ENCODE data around the gene DZIP1. TPM values are rescaled to one million over a fixed set of nuclear protein-coding genes. Genes with fewer than 3 reads are reported as not detected.

Gene DZIP1
- total and polyA plus RNA-seq, 2 donors (not counting 1 experiment from before 2014, with no cell fraction given): not detected

GRCh38 chr13:95552539-95553441, 91.7 kb downstream of the DZIP1 start, which contains the start of gene CLDN10:
TSS of gene CLDN10 (plus strand) at chr13:95552720. CDS start at chr13:95552754, 34 bp downstream.
- Histone ChIP-seq H2AFZ (ENCODE audit: insufficient read depth, low read depth, low read length, poor library complexity, severe bottlenecking) (peak within 1 kb of the TSS; percentile 16), H3K9me3 (ENCODE audit: control extremely low read depth in 1 of 3, control insufficient read depth in 2 of 3, insufficient read depth in 1 of 3, low read length in 2 of 3) (peaks cover 0 to 4% (median 0%) of the 10 kb centered on the region in 3 donors), H3K79me2 (ENCODE audit: control insufficient read depth, insufficient read depth, low read length) (no peaks in the 10 kb centered on the region), H4K20me1 (ENCODE audit: control insufficient read depth, insufficient read depth, low read length, poor library complexity, severe bottlenecking) (no peaks in the 10 kb centered on the region), H3K4me2 (replicated peaks; ENCODE audit: low read depth, low read length, poor library complexity, severe bottlenecking) (peak within 1 kb of the TSS; percentile 42), H3K9ac (ENCODE audit: low read length) (no peak within 1 kb of the TSS), H3K36me3 (replicated peaks in 1 of 2; ENCODE audit: control extremely low read depth in 1 of 2, control insufficient read depth in 1 of 2, extremely low read depth in 1 of 2, insufficient read depth in 2 of 2, low read length in 1 of 2) (no peaks in the 10 kb centered on the region), H3K4me1 (ENCODE audit: control insufficient read depth in 2 of 2, insufficient read depth in 2 of 2, low read length in 2 of 2) (peaks cover 16 to 22% of the 10 kb centered on the region in 2 donors), H3K4me3 (ENCODE audit: control extremely low read depth in 1 of 5, extremely low read depth in 1 of 5, insufficient read depth in 1 of 5, low read depth in 2 of 5, low read length in 4 of 5) (no peak within 1 kb of the TSS), H3K27me3 (replicated peaks in 1 of 4; ENCODE audit: control extremely low read depth in 1 of 4, control insufficient read depth in 3 of 4, insufficient read depth in 4 of 4, low read length in 3 of 4) (peaks cover 0 to 41% (median 32%) of the 10 kb centered on the region in 4 experiments), H3K27ac (ENCODE audit: low read length in 2 of 2) (no peak within 1 kb of the TSS)
- Mint-ChIP-seq H3K4me3 (peak within 1 kb of the TSS; percentile 60), H3K9me3 (ENCODE audit: insufficient read depth) (no peaks in the 10 kb centered on the region), H3K27me3 (peaks cover 49% of the 10 kb centered on the region), H3K4me1 (peaks cover 19% of the 10 kb centered on the region), H3K27ac (no peak within 1 kb of the TSS)
- no peak for ATAC-seq (ENCODE audit: low read depth)
- ChIA-PET POLR2A (no interaction called here), CTCF (no interaction called here)
- DNase-seq: no peak
- intact Hi-C loops (cut with micrococcal nuclease): no loop called here
- no peak for TF ChIP-seq EZH2 (IDR thresholded peaks at IDR 0.05; ENCODE audit: borderline replicate concordance, insufficient read depth, low read depth, low read length, poor library complexity, severe bottlenecking)
- TF ChIP-seq, protein P1, sequence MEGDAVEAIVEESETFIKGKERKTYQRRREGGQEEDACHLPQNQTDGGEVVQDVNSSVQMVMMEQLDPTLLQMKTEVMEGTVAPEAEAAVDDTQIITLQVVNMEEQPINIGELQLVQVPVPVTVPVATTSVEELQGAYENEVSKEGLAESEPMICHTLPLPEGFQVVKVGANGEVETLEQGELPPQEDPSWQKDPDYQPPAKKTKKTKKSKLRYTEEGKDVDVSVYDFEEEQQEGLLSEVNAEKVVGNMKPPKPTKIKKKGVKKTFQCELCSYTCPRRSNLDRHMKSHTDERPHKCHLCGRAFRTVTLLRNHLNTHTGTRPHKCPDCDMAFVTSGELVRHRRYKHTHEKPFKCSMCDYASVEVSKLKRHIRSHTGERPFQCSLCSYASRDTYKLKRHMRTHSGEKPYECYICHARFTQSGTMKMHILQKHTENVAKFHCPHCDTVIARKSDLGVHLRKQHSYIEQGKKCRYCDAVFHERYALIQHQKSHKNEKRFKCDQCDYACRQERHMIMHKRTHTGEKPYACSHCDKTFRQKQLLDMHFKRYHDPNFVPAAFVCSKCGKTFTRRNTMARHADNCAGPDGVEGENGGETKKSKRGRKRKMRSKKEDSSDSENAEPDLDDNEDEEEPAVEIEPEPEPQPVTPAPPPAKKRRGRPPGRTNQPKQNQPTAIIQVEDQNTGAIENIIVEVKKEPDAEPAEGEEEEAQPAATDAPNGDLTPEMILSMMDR (IDR thresholded peaks at IDR 0.05): no peak
- WGBS (ENCODE audit: insufficient coverage): 3% methylated on average over 61 of the region's 70 CpGs

DNA sequence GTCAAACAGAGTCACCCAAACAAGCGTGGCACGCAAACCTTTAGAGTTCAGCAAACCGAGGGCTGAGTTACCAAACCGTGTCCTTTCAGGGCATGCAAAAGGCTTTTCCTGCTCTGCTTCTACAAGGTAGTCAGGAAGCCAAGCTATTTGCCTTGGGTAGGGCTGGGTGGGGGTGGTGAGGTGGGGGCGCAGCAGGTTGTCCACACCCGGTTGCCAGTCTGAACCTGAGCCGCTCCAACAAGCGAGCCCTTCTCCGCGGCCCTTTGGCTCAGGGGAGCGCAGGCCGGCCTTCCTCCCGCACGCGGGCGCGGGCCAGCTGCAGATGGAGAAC, 92.3 kb downstream of the DZIP1 start:
- Histone ChIP-seq H4K20me1 (ENCODE audit: control insufficient read depth, insufficient read depth, low read length, poor library complexity, severe bottlenecking) (no peaks in the 10 kb centered on the region), H2AFZ (ENCODE audit: insufficient read depth, low read depth, low read length, poor library complexity, severe bottlenecking) (no peak overlapping the region), H3K27ac (ENCODE audit: low read length in 2 of 2) (no peak overlapping the region), H3K79me2 (ENCODE audit: control insufficient read depth, insufficient read depth, low read length) (no peaks in the 10 kb centered on the region), H3K9ac (ENCODE audit: low read length) (no peak overlapping the region), H3K36me3 (replicated peaks in 1 of 2; ENCODE audit: control extremely low read depth in 1 of 2, control insufficient read depth in 1 of 2, extremely low read depth in 1 of 2, insufficient read depth in 2 of 2, low read length in 1 of 2) (no peaks in the 10 kb centered on the region), H3K27me3 (replicated peaks in 1 of 4; ENCODE audit: control extremely low read depth in 1 of 4, control insufficient read depth in 3 of 4, insufficient read depth in 4 of 4, low read length in 3 of 4) (peaks cover 0 to 41% (median 30%) of the 10 kb centered on the region in 4 experiments), H3K9me3 (ENCODE audit: control extremely low read depth in 1 of 3, control insufficient read depth in 2 of 3, insufficient read depth in 1 of 3, low read length in 2 of 3) (peaks cover 0 to 4% (median 0%) of the 10 kb centered on the region in 3 donors), H3K4me2 (replicated peaks; ENCODE audit: low read depth, low read length, poor library complexity, severe bottlenecking) (peak overlapping the region; percentile 42), H3K4me1 (ENCODE audit: control insufficient read depth in 2 of 2, insufficient read depth in 2 of 2, low read length in 2 of 2) (peaks cover 16 to 22% of the 10 kb centered on the region in 2 donors), H3K4me3 (ENCODE audit: control extremely low read depth in 1 of 5, extremely low read depth in 1 of 5, insufficient read depth in 1 of 5, low read depth in 2 of 5, low read length in 4 of 5) (no peak overlapping the region)
- intact Hi-C loops (cut with micrococcal nuclease): no loop called here
- peaks cover 49% of the 10 kb centered on the region for H3K27me3 Mint-ChIP-seq
- peaks cover 19% of the 10 kb centered on the region for H3K4me1 Mint-ChIP-seq
- TF ChIP-seq EZH2 (IDR thresholded peaks at IDR 0.05; ENCODE audit: borderline replicate concordance, insufficient read depth, low read depth, low read length, poor library complexity, severe bottlenecking): no peak
- TF ChIP-seq, protein P1 (IDR thresholded peaks at IDR 0.05): no peak
- no peak for DNase-seq
- 13% methylated on average over 12 of the region's 17 CpGs for WGBS (ENCODE audit: insufficient coverage)
- no peak for ATAC-seq (ENCODE audit: low read depth)
- no peaks in the 10 kb centered on the region for H3K9me3 Mint-ChIP-seq (ENCODE audit: insufficient read depth)
- POLR2A ChIA-PET: no interaction called here
- CTCF ChIA-PET: no interaction called here
- H3K4me3 Mint-ChIP-seq: no peak overlapping the region
- no peak overlapping the region for H3K27ac Mint-ChIP-seq
